Smooth muscle cell (in vitro differentiated cells): Measurements from ENCODE around the gene OGFRL1. TPM values are rescaled to one million over a fixed set of nuclear protein-coding genes. Genes with fewer than 3 reads are reported as not detected.

Experiments used
- DNase-seq: peaks from one replicate; lab custom pipeline; 2025; ENCODE audit not compliant: unreplicated experiment; lab: John Stamatoyannopoulos, UW
- H2AFZ ChIP-seq: fragments of 200-600 bp; sonication (generic); 2 replicates; pipeline ENCODE4 v1.6.0; 2016; ENCODE audit warnings: antibody characterized with exemption, low read depth, mild to moderate bottlenecking
- H3F3A ChIP-seq: fragments of 200-600 bp; sonication (generic); 2 replicates; pipeline ENCODE4 v1.6.0; 2017; ENCODE audit warnings: antibody characterized with exemption, low read depth
- H3K27ac ChIP-seq: fragments of 200-600 bp; sonication (generic); 2 replicates; pipeline ENCODE4 v1.5.1; 2016; ENCODE audit warnings: low read depth, mild to moderate bottlenecking
- H3K27me3 ChIP-seq: fragments of 200-600 bp; sonication (generic); 2 replicates; pipeline ENCODE4 v1.6.1; 2016; ENCODE audit warnings: low read depth, mild to moderate bottlenecking
- H3K36me3 ChIP-seq: fragments of 200-600 bp; sonication (generic); 2 replicates; pipeline ENCODE4 v1.5.1; 2016; ENCODE audit warnings: low read depth
- H3K4me1 ChIP-seq: fragments of 200-600 bp; sonication (generic); 2 replicates; pipeline ENCODE4 v1.5.1; 2016; ENCODE audit warnings: low read depth
- H3K4me2 ChIP-seq: fragments of 200-600 bp; sonication (generic); 2 replicates; pipeline ENCODE4 v1.6.0; 2016; ENCODE audit warnings: mild to moderate bottlenecking
- H3K4me3 ChIP-seq: fragments of 200-600 bp; sonication (generic); 2 replicates; pipeline ENCODE4 v1.5.1; 2016; ENCODE audit warnings: mild to moderate bottlenecking
- H3K79me2 ChIP-seq: fragments of 200-600 bp; sonication (generic); 2 replicates; pipeline ENCODE4 v1.6.0; 2016; ENCODE audit warnings: low read depth, mild to moderate bottlenecking
- H3K9ac ChIP-seq: fragments of 200-600 bp; sonication (generic); 2 replicates; pipeline ENCODE4 v1.6.0; 2016; ENCODE audit warnings: low read depth
- H3K9me3 ChIP-seq: fragments of 200-600 bp; sonication (generic); replicated peaks from 2 replicates; pipeline ENCODE4 v1.5.1; 2016; ENCODE audit warnings: low read depth
- H4K20me1 ChIP-seq: fragments of 200-600 bp; sonication (generic); 2 replicates; pipeline ENCODE4 v1.6.0; 2016; ENCODE audit warnings: low read depth
- polyA plus RNA-seq: library from polyadenylated mRNA; unstranded; fragments of >200 nt; fragmentation: Nextera tagmentation; extraction: Ambion mirVana; gene quantifications from 2 replicates; pipeline ENCODE4 v1.2.1, GENCODE V29; 2016
- total RNA-seq: library from RNA; depleted of rRNA; stranded (reverse); fragments of >200 nt; gene quantifications from 2 replicates; pipeline ENCODE4 v1.2.3, GENCODE V29; 2014
- TF ChIP-seq, protein P1 (sequence below): fragments of 200-600 bp; sonication (generic); IDR thresholded peaks from 2 replicates; pipeline ENCODE4 v1.5.1; 2017; ENCODE audit warnings: borderline replicate concordance, mild to moderate bottlenecking, antibody characterized with exemption; ENCODE audit not compliant: insufficient read depth, poor library complexity, severe bottlenecking

Gene OGFRL1
- total and polyA plus RNA-seq, 2 experiments from 2014 or later: 20.7 to 56.4 TPM

DNA sequence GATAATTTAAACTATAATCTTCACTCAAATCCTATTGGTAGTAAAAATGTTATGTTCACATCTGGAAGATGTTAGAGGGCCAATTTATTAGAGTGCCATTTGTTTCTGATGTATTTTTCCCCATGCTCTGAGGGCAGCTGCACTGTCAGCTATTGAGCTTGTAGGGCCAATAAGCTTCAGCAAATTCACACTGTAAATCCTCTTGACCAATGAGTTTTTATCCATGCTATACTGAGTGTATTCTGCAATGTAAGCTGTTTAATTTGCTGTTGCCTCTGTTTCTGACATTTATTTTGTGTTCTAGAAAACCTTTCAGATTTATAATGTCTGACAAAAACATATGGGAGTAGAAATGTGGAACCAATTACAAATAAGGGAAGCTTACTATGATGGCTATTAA lies 62.6 kb downstream of the OGFRL1 start:
- Histone ChIP-seq H3K27me3 (no peaks in the 10 kb centered on the region), H3K4me1 (peaks cover 7% of the 10 kb centered on the region), H3K4me3 (no peak overlapping the region), H3K27ac (peak overlapping the region; percentile 83), H3F3A (peaks cover 9% of the 10 kb centered on the region), H3K36me3 (no peaks in the 10 kb centered on the region), H2AFZ (peak overlapping the region; percentile 44), H3K9me3 (no peaks in the 10 kb centered on the region), H3K4me2 (no peak overlapping the region), H3K79me2 (no peaks in the 10 kb centered on the region), H3K9ac (no peak overlapping the region), H4K20me1 (no peaks in the 10 kb centered on the region)
- TF ChIP-seq, protein P1, sequence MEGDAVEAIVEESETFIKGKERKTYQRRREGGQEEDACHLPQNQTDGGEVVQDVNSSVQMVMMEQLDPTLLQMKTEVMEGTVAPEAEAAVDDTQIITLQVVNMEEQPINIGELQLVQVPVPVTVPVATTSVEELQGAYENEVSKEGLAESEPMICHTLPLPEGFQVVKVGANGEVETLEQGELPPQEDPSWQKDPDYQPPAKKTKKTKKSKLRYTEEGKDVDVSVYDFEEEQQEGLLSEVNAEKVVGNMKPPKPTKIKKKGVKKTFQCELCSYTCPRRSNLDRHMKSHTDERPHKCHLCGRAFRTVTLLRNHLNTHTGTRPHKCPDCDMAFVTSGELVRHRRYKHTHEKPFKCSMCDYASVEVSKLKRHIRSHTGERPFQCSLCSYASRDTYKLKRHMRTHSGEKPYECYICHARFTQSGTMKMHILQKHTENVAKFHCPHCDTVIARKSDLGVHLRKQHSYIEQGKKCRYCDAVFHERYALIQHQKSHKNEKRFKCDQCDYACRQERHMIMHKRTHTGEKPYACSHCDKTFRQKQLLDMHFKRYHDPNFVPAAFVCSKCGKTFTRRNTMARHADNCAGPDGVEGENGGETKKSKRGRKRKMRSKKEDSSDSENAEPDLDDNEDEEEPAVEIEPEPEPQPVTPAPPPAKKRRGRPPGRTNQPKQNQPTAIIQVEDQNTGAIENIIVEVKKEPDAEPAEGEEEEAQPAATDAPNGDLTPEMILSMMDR: no peak
- DNase-seq: no peak
